Measurements from ENCODE around the gene KLF7. TPM values are rescaled to one million over a fixed set of nuclear protein-coding genes. Genes with fewer than 3 reads are reported as not detected.

The KLF7 gene
- total and polyA plus RNA-seq, 8 donors, result 14.8 to 41.8 (median 18.2) TPM

GRCh38 chr2:207122651-207123334 is 43.0 kb downstream of the KLF7 start:
- TF ChIP-seq CTCF (IDR thresholded peaks at IDR 0.05), result no peak
- intact Hi-C loops (cut with DNase I), result no loop called here
- ATAC-seq, result no peak
- Histone ChIP-seq H3K27ac (peak overlapping the region in 1 of 2 donors; percentile 46), H3K36me3 (peaks cover 0 to 42% of the 10 kb centered on the region in 2 donors), H3K27me3 (no peaks in the 10 kb centered on the region), H3K9me3 (no peaks in the 10 kb centered on the region), H3K4me1 (peaks cover 10 to 43% of the 10 kb centered on the region in 2 donors), H3K4me3 (no peak overlapping the region)
- no peak for DNase-seq

- peaks cover 10 to 33% of the 10 kb centered on the region in 2 donors for H3K4me1 ChIP-seq
- no peaks in the 10 kb centered on the region for H3K27me3 ChIP-seq
- no peaks in the 10 kb centered on the region for H3K9me3 ChIP-seq
- no peak overlapping the region for H3K4me3 ChIP-seq
- H3K27ac ChIP-seq, result peak overlapping the region in 1 of 2 donors; percentile 46
- intact Hi-C loops (cut with DNase I), result no loop called here
- no peak for TF ChIP-seq CTCF (IDR thresholded peaks at IDR 0.05)
- DNase-seq, result no peak
- H3K36me3 ChIP-seq, result peaks cover 0 to 47% of the 10 kb centered on the region in 2 donors
- peak; percentile 66 for ATAC-seq
These were observed 44.0 kb downstream of the KLF7 start for GRCh38 chr2:207121784-207122183.

- ATAC-seq, result no peak
- H3K4me3 ChIP-seq, result no peak overlapping the region
- TF ChIP-seq CTCF (IDR thresholded peaks at IDR 0.05), result no peak
- H3K27ac ChIP-seq, result peak overlapping the region in 1 of 2 donors; percentile 11
- intact Hi-C loops (cut with DNase I), result no loop called here
- peaks cover 0 to 42% of the 10 kb centered on the region in 2 donors for H3K36me3 ChIP-seq
- DNase-seq, result no peak
- H3K4me1 ChIP-seq, result peaks cover 10 to 34% of the 10 kb centered on the region in 2 donors
- no peaks in the 10 kb centered on the region for H3K27me3 ChIP-seq
- no peaks in the 10 kb centered on the region for H3K9me3 ChIP-seq
These were observed 46.7 kb downstream of the KLF7 start for GRCh38 chr2:207119048-207119447.

- H3K9me3 ChIP-seq, result no peaks in the 10 kb centered on the region
- no peak for DNase-seq
- no peak overlapping the region for H3K27ac ChIP-seq
- H3K4me1 ChIP-seq, result peaks cover 9 to 26% of the 10 kb centered on the region in 2 donors
- peaks cover 0 to 30% of the 10 kb centered on the region in 2 donors for H3K36me3 ChIP-seq
- intact Hi-C loops (cut with DNase I), result no loop called here
- H3K4me3 ChIP-seq, result no peak overlapping the region
- H3K27me3 ChIP-seq, result no peaks in the 10 kb centered on the region
- no peak for ATAC-seq
- TF ChIP-seq CTCF (IDR thresholded peaks at IDR 0.05), result no peak
These were observed 48.1 kb downstream of the KLF7 start for GRCh38 chr2:207117668-207118067.

GRCh38 chr2:207115715-207116364 is 49.9 kb downstream of the KLF7 start:
- Histone ChIP-seq H3K36me3 (peaks cover 0 to 15% of the 10 kb centered on the region in 2 donors), H3K27ac (no peak overlapping the region), H3K9me3 (no peaks in the 10 kb centered on the region), H3K27me3 (no peaks in the 10 kb centered on the region), H3K4me3 (no peak overlapping the region), H3K4me1 (peaks cover 0 to 16% of the 10 kb centered on the region in 2 donors)
- ATAC-seq (no peak), DNase-seq (peak in 2 of 4 donors; percentile 24 to 27)
- TF ChIP-seq CTCF (IDR thresholded peaks at IDR 0.05), result no peak
- intact Hi-C loops (cut with DNase I), result no loop called here

All from left lung (tissue), 10 donors.